ENCODE results near the gene C3orf18. TPM values are rescaled to one million over a fixed set of nuclear protein-coding genes. Genes with fewer than 3 reads are reported as not detected.

Gene C3orf18
- 3.7 TPM for total RNA-seq

- Histone ChIP-seq H3K4me1 (ENCODE audit: insufficient read depth, low read length) (peaks cover 55% of the 10 kb centered on the region), H3K27me3 (ENCODE audit: insufficient read depth, low read length) (no peaks in the 10 kb centered on the region), H3K4me3 (ENCODE audit: low read length) (peak within 1 kb of the TSS; percentile 80)
These were observed at the start of gene C3orf18 for GRCh38 chr3:50567386-50568167. C3orf18 (minus strand) TSS chr3:50567747; CDS start chr3:50565699, 2,048 bp downstream.

GRCh38 chr3:50616770-50617095 lies 49.2 kb upstream of the C3orf18 start:
- Histone ChIP-seq H3K4me1 (ENCODE audit: insufficient read depth, low read length) (peaks cover 76% of the 10 kb centered on the region), H3K4me3 (ENCODE audit: low read length) (peak overlapping the region; percentile 84), H3K27me3 (ENCODE audit: insufficient read depth, low read length) (no peaks in the 10 kb centered on the region), H3K9me3 (ENCODE audit: low read depth, low read length) (no peaks in the 10 kb centered on the region)

More at GRCh38 chr3:50567386-50568167, at the start of gene C3orf18:
- H3K9me3 ChIP-seq (ENCODE audit: low read depth, low read length), result no peaks in the 10 kb centered on the region

GRCh38 chr3:50616003-50616769 lies 48.6 kb upstream of the C3orf18 start:
- H3K4me1 ChIP-seq (ENCODE audit: insufficient read depth, low read length), result peaks cover 74% of the 10 kb centered on the region
- no peaks in the 10 kb centered on the region for H3K9me3 ChIP-seq (ENCODE audit: low read depth, low read length)
- peak overlapping the region; percentile 84 for H3K4me3 ChIP-seq (ENCODE audit: low read length)
- no peaks in the 10 kb centered on the region for H3K27me3 ChIP-seq (ENCODE audit: insufficient read depth, low read length)

- Histone ChIP-seq H3K27me3 (ENCODE audit: insufficient read depth, low read length) (no peaks in the 10 kb centered on the region), H3K9me3 (ENCODE audit: low read depth, low read length) (no peaks in the 10 kb centered on the region), H3K4me1 (ENCODE audit: insufficient read depth, low read length) (peaks cover 74% of the 10 kb centered on the region), H3K4me3 (ENCODE audit: low read length) (no peak overlapping the region)
These were observed 47.6 kb upstream of the C3orf18 start for GRCh38 chr3:50615190-50615589.

- peaks cover 77% of the 10 kb centered on the region for H3K4me1 ChIP-seq (ENCODE audit: insufficient read depth, low read length)
- no peaks in the 10 kb centered on the region for H3K27me3 ChIP-seq (ENCODE audit: insufficient read depth, low read length)
- H3K4me3 ChIP-seq (ENCODE audit: low read length), result no peak overlapping the region
- no peaks in the 10 kb centered on the region for H3K9me3 ChIP-seq (ENCODE audit: low read depth, low read length)
These were observed 45.7 kb upstream of the C3orf18 start for GRCh38 chr3:50612970-50613846.

- Histone ChIP-seq H3K4me1 (ENCODE audit: insufficient read depth, low read length) (peaks cover 76% of the 10 kb centered on the region), H3K4me3 (ENCODE audit: low read length) (peak overlapping the region; percentile 75), H3K27me3 (ENCODE audit: insufficient read depth, low read length) (no peaks in the 10 kb centered on the region), H3K9me3 (ENCODE audit: low read depth, low read length) (no peaks in the 10 kb centered on the region)
These were observed 44.8 kb upstream of the C3orf18 start for GRCh38 chr3:50612234-50612882.

- peak within 1 kb of the TSS; percentile 75 for H3K4me3 ChIP-seq (ENCODE audit: low read length)
- no peaks in the 10 kb centered on the region for H3K9me3 ChIP-seq (ENCODE audit: low read depth, low read length)
- H3K4me1 ChIP-seq (ENCODE audit: insufficient read depth, low read length), result peaks cover 83% of the 10 kb centered on the region
- no peaks in the 10 kb centered on the region for H3K27me3 ChIP-seq (ENCODE audit: insufficient read depth, low read length)
These were observed 44.1 kb upstream of the C3orf18 start, which contains the start of gene CISH for GRCh38 chr3:50611464-50612233. CISH (minus strand) TSS chr3:50611774; CDS start chr3:50611650, 124 bp downstream.

GRCh38 chr3:50610992-50611463 lies 43.5 kb upstream of the C3orf18 start:
- Histone ChIP-seq H3K27me3 (ENCODE audit: insufficient read depth, low read length) (no peaks in the 10 kb centered on the region), H3K4me3 (ENCODE audit: low read length) (peak overlapping the region; percentile 75), H3K4me1 (ENCODE audit: insufficient read depth, low read length) (peaks cover 83% of the 10 kb centered on the region), H3K9me3 (ENCODE audit: low read depth, low read length) (no peaks in the 10 kb centered on the region)

GRCh38 chr3:50610181-50610971 lies 42.8 kb upstream of the C3orf18 start:
- no peaks in the 10 kb centered on the region for H3K9me3 ChIP-seq (ENCODE audit: low read depth, low read length)
- peak overlapping the region; percentile 75 for H3K4me3 ChIP-seq (ENCODE audit: low read length)
- H3K4me1 ChIP-seq (ENCODE audit: insufficient read depth, low read length), result peaks cover 83% of the 10 kb centered on the region
- H3K27me3 ChIP-seq (ENCODE audit: insufficient read depth, low read length), result no peaks in the 10 kb centered on the region

- Histone ChIP-seq H3K4me3 (ENCODE audit: low read length) (peak overlapping the region; percentile 75), H3K27me3 (ENCODE audit: insufficient read depth, low read length) (no peaks in the 10 kb centered on the region), H3K4me1 (ENCODE audit: insufficient read depth, low read length) (peaks cover 89% of the 10 kb centered on the region), H3K9me3 (ENCODE audit: low read depth, low read length) (no peaks in the 10 kb centered on the region)
These were observed 42.2 kb upstream of the C3orf18 start for GRCh38 chr3:50609763-50610085.

GRCh38 chr3:50609071-50609762 lies 41.7 kb upstream of the C3orf18 start:
- peak overlapping the region; percentile 75 for H3K4me3 ChIP-seq (ENCODE audit: low read length)
- H3K9me3 ChIP-seq (ENCODE audit: low read depth, low read length), result no peaks in the 10 kb centered on the region
- H3K27me3 ChIP-seq (ENCODE audit: insufficient read depth, low read length), result no peaks in the 10 kb centered on the region

GRCh38 chr3:50608278-50608677 lies 40.7 kb upstream of the C3orf18 start:
- Histone ChIP-seq H3K4me1 (ENCODE audit: insufficient read depth, low read length) (peaks cover 93% of the 10 kb centered on the region), H3K4me3 (ENCODE audit: low read length) (peak overlapping the region; percentile 75), H3K9me3 (ENCODE audit: low read depth, low read length) (no peaks in the 10 kb centered on the region), H3K27me3 (ENCODE audit: insufficient read depth, low read length) (no peaks in the 10 kb centered on the region)

More at GRCh38 chr3:50609071-50609762, 41.7 kb upstream of the C3orf18 start:
- peaks cover 93% of the 10 kb centered on the region for H3K4me1 ChIP-seq (ENCODE audit: insufficient read depth, low read length)
